Measurements from ENCODE around the gene IQGAP3. TPM values are rescaled to one million over a fixed set of nuclear protein-coding genes. Genes with fewer than 3 reads are reported as not detected.
"Not testable (repeated sequence)": the region's sequence is repeated elsewhere in the genome, so short reads cannot be mapped to it uniquely, and the experiment has no call there.

Gene IQGAP3
- total and polyA plus RNA-seq, 3 experiments from 2014 or later, result 4.4 to 4.7 TPM; not detected in 1

DNA sequence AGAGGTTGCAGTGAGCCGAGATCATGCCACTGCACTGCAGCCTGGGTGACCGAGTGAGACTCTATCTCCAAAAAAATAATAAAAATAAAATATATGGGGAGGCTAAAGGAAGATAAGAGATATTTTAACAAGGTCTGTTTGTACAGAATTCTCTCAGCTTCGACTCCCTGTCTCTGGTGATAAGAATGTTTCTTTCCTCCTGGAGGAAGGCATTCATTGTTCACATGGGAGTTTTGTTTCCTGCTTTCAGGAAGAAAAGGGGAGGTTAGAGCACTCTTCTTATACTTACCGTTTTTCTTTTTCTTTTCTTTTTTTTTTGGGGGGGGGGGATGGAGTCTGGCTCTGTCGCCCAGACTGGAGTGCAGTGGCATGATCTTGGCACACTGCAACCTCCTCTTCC, 17.2 kb upstream of the IQGAP3 start:
- no peaks in the 10 kb centered on the region for H3K27me3 ChIP-seq (ENCODE audit: insufficient read depth, low read length, poor library complexity, severe bottlenecking)
- ChIA-PET POLR2A (interaction anchor here (0.6 kb wide), 1 partner anchor 17 kb away, joined by 10 read pairs; no protein-coding TSS in a partner anchor), CTCF (interaction anchor here (1.3 kb wide), 1 partner anchor 109 kb away, joined by 5 read pairs; no protein-coding TSS in a partner anchor)
- no peaks in the 10 kb centered on the region for H3K9me3 ChIP-seq (ENCODE audit: low read length)
- H3K4me3 ChIP-seq (ENCODE audit: low read length), result no peak overlapping the region
- DNase-seq, result no peak
- peaks cover 20% of the 10 kb centered on the region for H3K4me1 ChIP-seq (ENCODE audit: insufficient read depth, low read length)
- no peaks in the 10 kb centered on the region for H3K36me3 ChIP-seq (ENCODE audit: insufficient read depth, low read length)
- H3K27ac ChIP-seq (ENCODE audit: low read depth, low read length), result no peak overlapping the region
- no peaks in the 10 kb centered on the region for H3K27me3 Mint-ChIP-seq
- no peaks in the 10 kb centered on the region for H3K9me3 Mint-ChIP-seq
- no peak overlapping the region for H3K27ac Mint-ChIP-seq
- peaks cover 0 to 28% (median 0%) of the 10 kb centered on the region in 3 donors for H3K36me3 Mint-ChIP-seq
- H3K4me1 Mint-ChIP-seq, result peaks cover 18 to 25% (median 19%) of the 10 kb centered on the region in 3 donors
- H3K4me3 Mint-ChIP-seq, result no peak overlapping the region

DNA sequence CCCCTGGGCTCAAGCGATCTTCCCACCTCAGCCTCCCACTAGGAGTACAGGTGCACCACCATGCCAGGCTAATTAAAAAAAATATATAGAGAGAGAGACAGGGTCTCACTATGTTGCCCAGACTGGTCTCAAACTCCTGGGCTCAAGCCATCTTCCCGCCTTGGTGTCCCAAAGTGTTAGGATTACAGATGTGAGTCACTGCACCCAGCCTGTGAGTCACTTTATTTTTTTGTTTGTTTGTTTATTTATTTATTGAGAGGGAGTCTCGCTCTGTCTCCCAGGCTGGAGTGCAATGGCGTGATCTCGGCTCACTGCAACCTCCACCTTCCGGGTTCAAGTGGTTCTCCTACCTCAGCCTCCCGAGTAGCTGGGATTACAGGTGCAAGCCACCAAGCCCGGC, 15.6 kb upstream of the IQGAP3 start:
- H3K27me3 ChIP-seq (ENCODE audit: insufficient read depth, low read length, poor library complexity, severe bottlenecking); H3K4me3 ChIP-seq (ENCODE audit: low read length); H3K27ac ChIP-seq (ENCODE audit: low read depth, low read length); H3K36me3 ChIP-seq (ENCODE audit: insufficient read depth, low read length); DNase-seq; H3K9me3 ChIP-seq (ENCODE audit: low read length); POLR2A ChIA-PET; H3K9me3 Mint-ChIP-seq; H3K27ac Mint-ChIP-seq; H3K4me3 Mint-ChIP-seq; CTCF ChIA-PET; H3K27me3 Mint-ChIP-seq: not testable (repeated sequence)
- peaks cover 0 to 20% (median 0%) of the 10 kb centered on the region in 3 donors for H3K36me3 Mint-ChIP-seq
- peaks cover 32% of the 10 kb centered on the region for H3K4me1 ChIP-seq (ENCODE audit: insufficient read depth, low read length)
- peaks cover 26 to 39% (median 31%) of the 10 kb centered on the region in 3 donors for H3K4me1 Mint-ChIP-seq

DNA sequence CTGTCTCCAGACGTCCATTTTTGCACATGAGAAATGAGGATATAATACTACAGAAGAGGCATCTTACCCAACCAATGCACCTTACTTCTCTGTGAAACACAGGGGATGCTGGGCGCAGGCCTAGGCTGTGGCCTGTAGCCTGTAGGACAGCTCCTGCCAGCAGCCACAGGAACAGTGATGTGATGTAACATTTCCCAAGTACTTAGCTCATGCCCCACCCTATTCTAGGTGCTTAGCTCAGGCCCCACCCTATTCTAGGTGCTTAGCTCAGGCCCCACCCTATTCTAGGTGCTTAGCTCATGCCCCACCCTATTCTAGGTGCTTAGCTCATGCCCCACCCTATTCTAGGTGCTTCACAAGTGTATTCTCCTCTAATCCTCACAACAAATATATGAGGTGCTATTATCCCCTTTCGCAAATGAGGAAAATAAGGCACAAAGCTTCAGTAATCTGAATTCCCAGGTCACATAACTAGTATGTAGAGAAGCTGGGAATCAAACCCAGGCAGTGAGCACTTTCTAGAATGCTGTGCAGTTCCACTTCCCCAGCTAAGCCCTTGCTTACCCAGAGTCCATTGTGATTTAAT, 14.6 kb upstream of the IQGAP3 start:
- Mint-ChIP-seq H3K4me1 (peaks cover 28 to 40% (median 31%) of the 10 kb centered on the region in 3 donors), H3K27me3 (peaks cover 0 to 1% of the 10 kb centered on the region in 2 donors), H3K9me3 (no peaks in the 10 kb centered on the region), H3K27ac (peak overlapping the region in 1 of 8 donors; percentile 37), H3K36me3 (peaks cover 0 to 18% (median 0%) of the 10 kb centered on the region in 3 donors), H3K4me3 (no peak overlapping the region)
- H3K9me3 ChIP-seq (ENCODE audit: low read length), result no peaks in the 10 kb centered on the region
- H3K27ac ChIP-seq (ENCODE audit: low read depth, low read length), result no peak overlapping the region
- no peak overlapping the region for H3K4me3 ChIP-seq (ENCODE audit: low read length)
- peaks cover 32% of the 10 kb centered on the region for H3K4me1 ChIP-seq (ENCODE audit: insufficient read depth, low read length)
- no peaks in the 10 kb centered on the region for H3K27me3 ChIP-seq (ENCODE audit: insufficient read depth, low read length, poor library complexity, severe bottlenecking)
- no peak for DNase-seq
- CTCF ChIA-PET, result interaction anchor here (0.7 kb wide), 1 partner anchor 106 kb away, joined by 3 read pairs; no protein-coding TSS in a partner anchor
- POLR2A ChIA-PET, result interaction anchor here (1.2 kb wide), 1 partner anchor 92 kb away, joined by 3 read pairs; no protein-coding TSS in a partner anchor
- no peaks in the 10 kb centered on the region for H3K36me3 ChIP-seq (ENCODE audit: insufficient read depth, low read length)

DNA sequence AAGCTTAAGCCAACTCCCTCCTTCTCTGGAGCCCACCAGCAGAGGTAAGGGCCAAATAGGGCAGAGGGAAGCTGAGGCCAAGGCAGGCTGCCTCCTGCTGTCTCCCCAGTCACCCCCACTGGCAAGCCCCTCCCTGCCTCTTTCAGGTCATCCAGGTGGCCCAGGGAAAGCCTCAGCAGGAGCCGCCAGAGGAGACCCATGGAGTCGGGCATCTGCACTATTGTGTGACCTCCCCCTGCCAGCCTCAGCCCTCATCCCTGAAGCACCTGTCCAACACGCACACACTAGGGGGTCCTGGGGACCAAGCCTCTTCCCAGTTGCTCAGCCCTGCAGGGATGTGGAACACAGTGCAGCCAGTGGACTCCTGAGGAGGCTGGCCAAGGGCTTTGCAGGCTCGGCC, 14.0 kb upstream of the IQGAP3 start:
- no peaks in the 10 kb centered on the region for H3K27me3 ChIP-seq (ENCODE audit: insufficient read depth, low read length, poor library complexity, severe bottlenecking)
- peak overlapping the region in 1 of 7 donors; percentile 46 for H3K4me3 Mint-ChIP-seq
- DNase-seq, result no peak
- H3K27me3 Mint-ChIP-seq, result peaks cover 0 to 1% of the 10 kb centered on the region in 2 donors
- H3K27ac ChIP-seq (ENCODE audit: low read depth, low read length), result no peak overlapping the region
- ChIA-PET POLR2A (interaction anchor here (1.2 kb wide), 1 partner anchor 91 kb away, joined by 3 read pairs; no protein-coding TSS in a partner anchor), CTCF (interaction anchor here (1.0 to 1.9 kb wide), 3 partner anchors 14 to 200 kb away, joined by 3 to 11 read pairs (median 4); no protein-coding TSS in a partner anchor)
- H3K36me3 ChIP-seq (ENCODE audit: insufficient read depth, low read length), result no peaks in the 10 kb centered on the region
- H3K27ac Mint-ChIP-seq, result peak overlapping the region in 1 of 8 donors; percentile 76
- H3K4me3 ChIP-seq (ENCODE audit: low read length), result no peak overlapping the region
- H3K36me3 Mint-ChIP-seq, result peaks cover 0 to 19% (median 1%) of the 10 kb centered on the region in 3 donors
- peaks cover 28 to 42% (median 34%) of the 10 kb centered on the region in 3 donors for H3K4me1 Mint-ChIP-seq
- H3K9me3 ChIP-seq (ENCODE audit: low read length), result no peaks in the 10 kb centered on the region
- peaks cover 37% of the 10 kb centered on the region for H3K4me1 ChIP-seq (ENCODE audit: insufficient read depth, low read length)
- H3K9me3 Mint-ChIP-seq, result no peaks in the 10 kb centered on the region

DNA sequence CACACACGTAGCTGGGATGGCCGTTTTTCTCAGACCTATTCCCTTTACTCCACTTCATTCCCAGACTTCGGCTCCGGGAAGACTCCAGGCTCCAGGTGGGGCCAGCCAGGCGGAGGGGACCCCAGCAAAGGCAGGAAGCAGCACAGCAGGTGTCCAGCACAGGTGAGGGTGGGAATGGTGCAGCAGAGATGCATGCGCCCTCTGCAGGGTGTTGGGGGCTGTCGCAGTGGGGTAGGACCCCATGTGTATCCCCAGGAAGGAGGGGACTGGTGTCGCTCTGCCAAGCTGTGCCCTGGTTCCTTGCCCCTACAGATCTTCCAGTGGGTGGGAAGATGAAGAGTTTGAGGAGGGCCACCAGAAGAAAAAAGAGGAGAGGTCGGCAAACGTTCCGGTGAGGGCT, 12.4 kb upstream of the IQGAP3 start:
- DNase-seq, result no peak
- Histone ChIP-seq H3K4me3 (ENCODE audit: low read length) (no peak overlapping the region), H3K4me1 (ENCODE audit: insufficient read depth, low read length) (peaks cover 30% of the 10 kb centered on the region), H3K9me3 (ENCODE audit: low read length) (no peaks in the 10 kb centered on the region), H3K27ac (ENCODE audit: low read depth, low read length) (no peak overlapping the region), H3K36me3 (ENCODE audit: insufficient read depth, low read length) (no peaks in the 10 kb centered on the region), H3K27me3 (ENCODE audit: insufficient read depth, low read length, poor library complexity, severe bottlenecking) (no peaks in the 10 kb centered on the region)
- Mint-ChIP-seq H3K27ac (no peak overlapping the region), H3K9me3 (no peaks in the 10 kb centered on the region), H3K27me3 (peaks cover 0 to 1% of the 10 kb centered on the region in 2 donors), H3K4me1 (peaks cover 27 to 38% (median 33%) of the 10 kb centered on the region in 3 donors), H3K4me3 (peak overlapping the region in 1 of 7 donors; percentile 46), H3K36me3 (peaks cover 0 to 17% (median 1%) of the 10 kb centered on the region in 3 donors)
- POLR2A ChIA-PET, result no interaction called here
- CTCF ChIA-PET, result interaction anchor here (1.1 to 1.9 kb wide), 8 partner anchors 21 to 199 kb away, joined by 3 to 11 read pairs (median 4); no protein-coding TSS in a partner anchor

DNA sequence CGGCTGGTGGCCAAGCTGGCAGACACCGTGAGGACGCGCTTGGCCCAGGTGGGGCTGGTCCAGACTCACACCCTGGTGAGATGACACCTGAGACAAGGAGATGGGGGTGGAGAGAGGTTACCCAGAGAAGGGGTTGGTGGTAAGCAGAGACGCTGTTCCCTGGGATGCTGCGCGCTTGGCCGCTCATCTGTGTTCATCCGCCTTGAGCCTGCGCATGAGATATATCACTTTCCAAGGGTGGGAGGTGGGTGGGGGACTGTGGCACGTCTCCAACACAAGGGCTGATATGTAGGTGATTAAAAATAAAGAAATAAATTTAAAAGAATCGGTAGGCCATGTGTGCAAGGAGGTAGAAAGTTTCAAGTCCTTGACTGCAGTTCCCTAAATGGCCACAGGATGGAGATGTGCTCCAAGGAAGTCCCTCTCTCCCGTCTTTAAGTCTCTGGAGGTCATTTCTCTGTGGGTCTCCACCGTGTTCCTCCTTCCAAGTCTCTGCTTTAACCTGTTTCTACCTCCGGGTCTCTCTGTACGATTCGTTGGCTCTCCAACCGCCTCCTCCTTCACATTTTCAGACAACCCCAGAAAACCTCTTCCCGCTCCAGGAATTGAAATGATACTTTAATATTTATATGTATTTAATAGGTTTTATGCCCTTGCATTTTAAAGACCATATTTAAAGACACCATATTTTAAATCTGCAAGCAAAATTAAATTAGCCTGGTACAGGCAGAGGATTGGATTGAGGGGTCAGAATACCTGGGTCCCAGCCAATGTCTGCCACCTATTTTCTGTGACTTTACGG, 11.7 kb upstream of the IQGAP3 start:
- no peaks in the 10 kb centered on the region for H3K9me3 Mint-ChIP-seq
- H3K4me3 Mint-ChIP-seq, result peak overlapping the region in 6 of 7 donors; percentile 47 to 96 (median 78)
- H3K36me3 ChIP-seq (ENCODE audit: insufficient read depth, low read length), result no peaks in the 10 kb centered on the region
- peak; percentile 62 to 78 (median 65) for DNase-seq
- H3K27me3 Mint-ChIP-seq, result peaks cover 0 to 1% of the 10 kb centered on the region in 2 donors
- POLR2A ChIA-PET, result no interaction called here
- CTCF ChIA-PET, result interaction anchor here (1.2 to 1.9 kb wide), 4 partner anchors 24 to 84 kb away, joined by 3 to 9 read pairs (median 4); no protein-coding TSS in a partner anchor
- H3K36me3 Mint-ChIP-seq, result peaks cover 0 to 17% (median 1%) of the 10 kb centered on the region in 3 donors
- no peaks in the 10 kb centered on the region for H3K27me3 ChIP-seq (ENCODE audit: insufficient read depth, low read length, poor library complexity, severe bottlenecking)
- H3K4me1 ChIP-seq (ENCODE audit: insufficient read depth, low read length), result peaks cover 30% of the 10 kb centered on the region
- H3K9me3 ChIP-seq (ENCODE audit: low read length), result no peaks in the 10 kb centered on the region
- no peak overlapping the region for H3K4me3 ChIP-seq (ENCODE audit: low read length)
- H3K4me1 Mint-ChIP-seq, result peaks cover 27 to 38% (median 33%) of the 10 kb centered on the region in 3 donors
- no peak overlapping the region for H3K27ac ChIP-seq (ENCODE audit: low read depth, low read length)
- H3K27ac Mint-ChIP-seq, result peak overlapping the region in 6 of 8 donors; percentile 55 to 89 (median 77)

DNA sequence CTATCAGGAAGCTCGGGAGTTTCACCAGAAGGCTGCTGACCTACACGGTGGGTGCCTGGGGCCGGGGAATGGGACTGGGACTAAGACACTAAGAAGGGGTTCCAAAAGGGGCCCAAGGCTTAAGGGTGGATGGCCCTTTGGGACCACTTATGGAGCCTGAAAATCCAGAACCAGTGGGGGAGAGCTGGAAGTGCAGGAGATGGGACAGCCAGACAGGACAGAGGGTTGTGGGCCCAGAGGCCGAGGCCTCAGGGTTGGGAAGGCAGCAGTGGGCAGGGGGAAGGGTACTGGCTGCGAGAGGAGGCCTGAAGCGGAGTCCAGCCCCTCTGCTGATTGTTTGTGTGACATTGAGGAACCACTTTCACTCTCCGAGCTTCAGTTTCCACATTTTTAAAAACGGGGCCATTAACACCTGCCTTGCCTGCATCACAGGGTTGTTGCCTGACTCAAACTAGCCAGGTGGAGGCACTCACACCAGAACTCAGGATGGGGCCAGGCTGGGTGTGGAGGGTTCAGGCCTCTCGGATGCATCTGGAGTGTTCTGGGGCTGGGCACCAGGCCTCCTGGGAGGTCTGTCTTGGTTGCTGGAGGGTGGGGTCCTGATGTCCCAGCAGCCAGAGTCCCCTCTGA, 10.1 kb upstream of the IQGAP3 start:
- peak overlapping the region; percentile 55 for H3K4me3 ChIP-seq (ENCODE audit: low read length)
- H3K27ac ChIP-seq (ENCODE audit: low read depth, low read length), result peak overlapping the region; percentile 38
- ChIA-PET CTCF (interaction anchor here (0.8 to 3.4 kb wide), 15 partner anchors 8 to 196 kb away, joined by 3 to 23 read pairs (median 4); partner anchors contain the start of genes MEF2D and NAXE), POLR2A (interaction anchor here (1.1 to 1.9 kb wide), 3 partner anchors 26 to 102 kb away, joined by 3 to 15 read pairs (median 8); partner anchors contain the start of gene MEF2D)
- Mint-ChIP-seq H3K4me1 (peaks cover 27 to 38% (median 33%) of the 10 kb centered on the region in 3 donors), H3K27ac (peak overlapping the region; percentile 90 to 98 (median 97)), H3K9me3 (no peaks in the 10 kb centered on the region), H3K4me3 (peak overlapping the region; percentile 90 to 97 (median 94)), H3K27me3 (peaks cover 0 to 3% of the 10 kb centered on the region in 2 donors), H3K36me3 (peaks cover 0 to 17% (median 1%) of the 10 kb centered on the region in 3 donors)
- H3K27me3 ChIP-seq (ENCODE audit: insufficient read depth, low read length, poor library complexity, severe bottlenecking), result no peaks in the 10 kb centered on the region
- H3K36me3 ChIP-seq (ENCODE audit: insufficient read depth, low read length), result no peaks in the 10 kb centered on the region
- H3K9me3 ChIP-seq (ENCODE audit: low read length), result no peaks in the 10 kb centered on the region
- DNase-seq, result peak in 1 of 5 donors; percentile 41
- H3K4me1 ChIP-seq (ENCODE audit: insufficient read depth, low read length), result peaks cover 30% of the 10 kb centered on the region

All from CD8-positive, alpha-beta memory T cell (primary cell).